ENCODE results near the gene BCAR3.

BCAR3 gene

DNA sequence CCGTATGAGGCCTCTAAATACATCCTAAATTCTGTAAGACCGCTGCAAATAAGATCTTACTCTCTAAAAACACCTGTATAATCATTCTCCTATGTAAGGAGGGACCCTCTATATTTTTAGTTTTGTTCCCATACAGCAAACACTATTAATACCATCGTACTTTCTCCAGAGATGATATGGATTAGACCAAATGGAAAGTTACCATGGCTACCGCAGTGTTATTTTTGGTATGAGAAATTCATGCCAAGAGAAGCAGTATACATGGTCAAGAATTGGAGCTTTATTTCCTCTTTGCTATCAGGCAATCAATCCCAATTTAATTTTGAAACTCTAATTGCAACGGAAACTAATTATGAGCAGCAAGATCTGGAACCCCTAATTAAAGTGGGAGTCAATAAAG, 70.0 kb downstream of the BCAR3 start:
- Histone ChIP-seq H3K36me3 (ENCODE audit: control insufficient read depth in 1 of 2, insufficient read depth in 2 of 2, low read depth in 1 of 2, low read length in 2 of 2) (peaks cover 5 to 17% of the 10 kb centered on the region in 2 experiments), H3K4ac (ENCODE audit: low read depth in 1 of 2, low read length in 2 of 2) (no peak overlapping the region), H3K4me2 (ENCODE audit: low read length, poor library complexity, severe bottlenecking) (no peak overlapping the region), H3K27ac (ENCODE audit: low read length, poor library complexity, severe bottlenecking) (no peak overlapping the region), H3K4me1 (ENCODE audit: control insufficient read depth, insufficient read depth, low read depth, low read length) (peaks cover 46% of the 10 kb centered on the region), H2BK15ac (ENCODE audit: low read depth, poor library complexity, severe bottlenecking) (no peak overlapping the region), H3K27me3 (ENCODE audit: control insufficient read depth in 1 of 2, insufficient read depth in 1 of 2, low read length in 2 of 2) (no peaks in the 10 kb centered on the region), H3K9ac (ENCODE audit: low read length) (no peak overlapping the region), H2BK12ac (ENCODE audit: low read length in 2 of 2) (no peak overlapping the region), H4K8ac (ENCODE audit: low read length) (no peak overlapping the region), H3K23ac (ENCODE audit: low read length in 2 of 2) (no peak overlapping the region), H3K14ac (ENCODE audit: low read length in 2 of 2) (no peak overlapping the region), H2BK120ac (ENCODE audit: low read depth, low read length) (no peak overlapping the region), H3K9me3 (ENCODE audit: control insufficient read depth, low read length) (no peaks in the 10 kb centered on the region), H2AK5ac (ENCODE audit: low read length, severe bottlenecking) (no peak overlapping the region), H3K79me1 (replicated peaks; ENCODE audit: low read length, poor library complexity, severe bottlenecking) (peaks cover 9% of the 10 kb centered on the region), H3K18ac (ENCODE audit: low read depth in 1 of 2, low read length in 2 of 2) (no peak overlapping the region), H2AFZ (ENCODE audit: low read depth, low read length) (no peak overlapping the region), H3K4me3 (ENCODE audit: insufficient read depth in 1 of 2, low read depth in 1 of 2, low read length in 2 of 2) (no peak overlapping the region), H2BK5ac (ENCODE audit: low read depth, low read length, poor library complexity, severe bottlenecking) (no peak overlapping the region), H4K91ac (ENCODE audit: low read length) (no peak overlapping the region)
- DNase-seq, result no peak
- 100% methylated on average over 4 of the region's 5 CpGs for WGBS

DNA sequence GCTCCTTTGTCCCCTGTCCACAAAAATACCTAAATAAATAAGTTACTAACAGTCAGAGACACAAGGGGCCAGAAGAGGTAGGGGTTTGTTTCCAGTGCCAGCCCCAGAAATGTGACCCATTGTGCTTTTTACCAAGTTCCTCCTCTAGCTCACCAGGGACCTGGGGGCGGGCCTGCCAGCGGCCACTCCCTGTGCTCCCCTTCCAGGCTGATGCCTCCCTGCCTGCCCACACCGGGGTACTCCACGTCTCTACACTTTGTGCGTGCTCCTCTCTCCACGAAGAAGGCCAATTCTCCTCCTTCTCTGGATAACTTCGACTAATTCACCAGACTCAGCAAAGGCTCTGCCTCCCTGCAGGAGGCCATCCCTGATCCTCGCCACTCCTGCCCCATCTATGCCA, 72.1 kb downstream of the BCAR3 start:
- no peak overlapping the region for H3K27ac ChIP-seq (ENCODE audit: low read length, poor library complexity, severe bottlenecking)
- peaks cover 0 to 17% of the 10 kb centered on the region in 2 experiments for H3K36me3 ChIP-seq (ENCODE audit: control insufficient read depth in 1 of 2, insufficient read depth in 2 of 2, low read depth in 1 of 2, low read length in 2 of 2)
- peak overlapping the region; percentile 72 for H4K91ac ChIP-seq (ENCODE audit: low read length)
- H3K4me2 ChIP-seq (ENCODE audit: low read length, poor library complexity, severe bottlenecking), result no peak overlapping the region
- 94% methylated on average over 8 of the region's 8 CpGs for WGBS
- no peak overlapping the region for H2BK5ac ChIP-seq (ENCODE audit: low read depth, low read length, poor library complexity, severe bottlenecking)
- H3K9ac ChIP-seq (ENCODE audit: low read length), result no peak overlapping the region
- no peaks in the 10 kb centered on the region for H3K27me3 ChIP-seq (ENCODE audit: control insufficient read depth in 1 of 2, insufficient read depth in 1 of 2, low read length in 2 of 2)
- peak overlapping the region; percentile 46 for H4K8ac ChIP-seq (ENCODE audit: low read length)
- peak overlapping the region; percentile 25 to 61 for H3K18ac ChIP-seq (ENCODE audit: low read depth in 1 of 2, low read length in 2 of 2)
- peaks cover 37% of the 10 kb centered on the region for H3K4me1 ChIP-seq (ENCODE audit: control insufficient read depth, insufficient read depth, low read depth, low read length)
- no peak overlapping the region for H2AFZ ChIP-seq (ENCODE audit: low read depth, low read length)
- H2BK12ac ChIP-seq (ENCODE audit: low read length in 2 of 2), result peak overlapping the region in 1 of 2 experiments; percentile 35
- H3K9me3 ChIP-seq (ENCODE audit: control insufficient read depth, low read length), result no peaks in the 10 kb centered on the region
- H3K14ac ChIP-seq (ENCODE audit: low read length in 2 of 2), result no peak overlapping the region
- no peak for DNase-seq
- no peak overlapping the region for H2BK15ac ChIP-seq (ENCODE audit: low read depth, poor library complexity, severe bottlenecking)
- H2BK120ac ChIP-seq (ENCODE audit: low read depth, low read length), result no peak overlapping the region
- no peak overlapping the region for H3K4me3 ChIP-seq (ENCODE audit: insufficient read depth in 1 of 2, low read depth in 1 of 2, low read length in 2 of 2)
- H3K4ac ChIP-seq (ENCODE audit: low read depth in 1 of 2, low read length in 2 of 2), result no peak overlapping the region
- H3K23ac ChIP-seq (ENCODE audit: low read length in 2 of 2), result no peak overlapping the region
- peaks cover 9% of the 10 kb centered on the region for H3K79me1 ChIP-seq (replicated peaks; ENCODE audit: low read length, poor library complexity, severe bottlenecking)
- no peak overlapping the region for H2AK5ac ChIP-seq (ENCODE audit: low read length, severe bottlenecking)

DNA sequence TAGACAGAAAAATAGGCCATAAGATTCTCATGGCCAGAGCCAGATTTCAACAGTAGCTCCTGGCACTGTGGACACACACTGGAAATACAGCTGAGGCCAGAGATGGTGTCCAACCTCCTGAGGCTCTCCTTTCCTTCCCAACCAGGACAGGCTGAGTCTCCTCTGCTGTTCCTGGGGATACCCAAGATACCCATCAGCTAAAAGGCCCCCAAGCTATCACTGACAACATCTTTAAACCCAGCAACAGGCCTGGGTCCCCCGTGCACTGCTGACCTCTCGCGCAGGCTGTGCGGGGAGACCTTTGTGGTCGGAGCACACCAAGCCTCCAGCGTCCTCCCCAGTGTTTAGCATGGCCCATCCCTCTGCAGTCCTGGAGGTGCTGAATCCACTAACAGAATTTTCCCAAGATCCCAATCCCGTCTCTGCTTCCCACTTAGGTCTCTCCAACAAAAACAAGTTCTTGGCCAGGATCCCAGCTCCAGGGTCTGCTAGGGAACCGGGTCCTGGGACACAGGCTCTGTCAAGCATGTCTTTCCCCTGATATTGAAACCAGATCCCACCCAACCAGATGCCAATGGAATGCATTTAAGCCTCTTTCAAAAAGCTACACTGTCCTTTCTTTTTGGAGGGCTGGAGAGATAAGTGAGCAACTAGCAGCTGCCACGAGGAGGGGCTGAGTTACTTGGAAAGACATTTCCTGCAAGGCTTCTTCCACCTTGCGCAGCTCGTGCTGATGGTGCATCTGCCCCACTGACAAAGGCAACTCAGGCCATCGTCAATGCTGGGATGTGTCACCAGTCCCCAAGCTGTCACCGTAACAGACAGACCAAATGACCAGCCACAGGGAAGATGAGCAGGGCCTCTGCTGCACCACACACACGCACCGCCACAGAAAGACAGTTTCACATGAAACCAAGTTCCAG, 73.2 kb downstream of the BCAR3 start:
- Histone ChIP-seq H3K27me3 (ENCODE audit: control insufficient read depth in 1 of 2, insufficient read depth in 1 of 2, low read length in 2 of 2) (no peaks in the 10 kb centered on the region), H3K36me3 (ENCODE audit: control insufficient read depth in 1 of 2, insufficient read depth in 2 of 2, low read depth in 1 of 2, low read length in 2 of 2) (peaks cover 0 to 17% of the 10 kb centered on the region in 2 experiments), H2AK5ac (ENCODE audit: low read length, severe bottlenecking) (peak overlapping the region; percentile 62), H3K4me1 (ENCODE audit: control insufficient read depth, insufficient read depth, low read depth, low read length) (peaks cover 29% of the 10 kb centered on the region), H3K9me3 (ENCODE audit: control insufficient read depth, low read length) (no peaks in the 10 kb centered on the region), H3K18ac (ENCODE audit: low read depth in 1 of 2, low read length in 2 of 2) (peak overlapping the region; percentile 72 to 81), H3K4ac (ENCODE audit: low read depth in 1 of 2, low read length in 2 of 2) (peak overlapping the region; percentile 24 to 45), H2BK5ac (ENCODE audit: low read depth, low read length, poor library complexity, severe bottlenecking) (no peak overlapping the region), H3K14ac (ENCODE audit: low read length in 2 of 2) (no peak overlapping the region), H3K4me2 (ENCODE audit: low read length, poor library complexity, severe bottlenecking) (peak overlapping the region; percentile 6), H3K79me1 (replicated peaks; ENCODE audit: low read length, poor library complexity, severe bottlenecking) (peaks cover 5% of the 10 kb centered on the region), H2BK12ac (ENCODE audit: low read length in 2 of 2) (peak overlapping the region in 1 of 2 experiments; percentile 82), H2BK120ac (ENCODE audit: low read depth, low read length) (peak overlapping the region; percentile 61), H3K4me3 (ENCODE audit: insufficient read depth in 1 of 2, low read depth in 1 of 2, low read length in 2 of 2) (no peak overlapping the region), H2BK15ac (ENCODE audit: low read depth, poor library complexity, severe bottlenecking) (peak overlapping the region; percentile 41), H3K27ac (ENCODE audit: low read length, poor library complexity, severe bottlenecking) (peak overlapping the region; percentile 38), H4K91ac (ENCODE audit: low read length) (peak overlapping the region; percentile 45), H3K9ac (ENCODE audit: low read length) (peak overlapping the region; percentile 16), H3K23ac (ENCODE audit: low read length in 2 of 2) (no peak overlapping the region), H2AFZ (ENCODE audit: low read depth, low read length) (no peak overlapping the region), H4K8ac (ENCODE audit: low read length) (peak overlapping the region; percentile 65)
- peak; percentile 62 for DNase-seq
- WGBS, result 55% methylated on average over 15 of the region's 15 CpGs

DNA sequence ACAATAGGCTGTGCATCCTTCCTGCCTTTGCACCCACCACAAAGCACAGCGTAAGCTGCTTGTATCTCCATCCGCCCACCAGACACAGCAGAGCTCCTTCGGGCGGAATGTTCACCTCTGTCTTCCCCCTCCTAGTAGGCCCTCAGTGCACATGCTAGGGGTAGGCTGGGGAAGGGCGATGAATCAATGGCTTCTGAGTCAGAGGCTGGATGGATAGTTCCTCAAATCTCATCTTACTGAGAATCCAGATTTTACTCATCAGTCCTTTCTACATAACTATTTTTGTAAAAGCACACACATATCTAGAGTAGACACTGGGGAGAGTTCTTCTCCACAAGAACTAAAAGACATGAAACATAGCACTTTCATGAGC, 73.8 kb downstream of the BCAR3 start:
- Histone ChIP-seq H3K9me3 (ENCODE audit: control insufficient read depth, low read length) (no peaks in the 10 kb centered on the region), H3K4ac (ENCODE audit: low read depth in 1 of 2, low read length in 2 of 2) (no peak overlapping the region), H3K14ac (ENCODE audit: low read length in 2 of 2) (no peak overlapping the region), H3K4me2 (ENCODE audit: low read length, poor library complexity, severe bottlenecking) (no peak overlapping the region), H3K79me1 (replicated peaks; ENCODE audit: low read length, poor library complexity, severe bottlenecking) (peaks cover 6% of the 10 kb centered on the region), H2BK15ac (ENCODE audit: low read depth, poor library complexity, severe bottlenecking) (no peak overlapping the region), H2BK12ac (ENCODE audit: low read length in 2 of 2) (no peak overlapping the region), H3K36me3 (ENCODE audit: control insufficient read depth in 1 of 2, insufficient read depth in 2 of 2, low read depth in 1 of 2, low read length in 2 of 2) (peaks cover 0 to 13% of the 10 kb centered on the region in 2 experiments), H2AFZ (ENCODE audit: low read depth, low read length) (no peak overlapping the region), H4K91ac (ENCODE audit: low read length) (peak overlapping the region; percentile 81), H3K4me1 (ENCODE audit: control insufficient read depth, insufficient read depth, low read depth, low read length) (peaks cover 27% of the 10 kb centered on the region), H3K4me3 (ENCODE audit: insufficient read depth in 1 of 2, low read depth in 1 of 2, low read length in 2 of 2) (no peak overlapping the region), H2AK5ac (ENCODE audit: low read length, severe bottlenecking) (peak overlapping the region; percentile 34), H4K8ac (ENCODE audit: low read length) (peak overlapping the region; percentile 73), H3K27me3 (ENCODE audit: control insufficient read depth in 1 of 2, insufficient read depth in 1 of 2, low read length in 2 of 2) (no peaks in the 10 kb centered on the region), H3K23ac (ENCODE audit: low read length in 2 of 2) (no peak overlapping the region), H3K27ac (ENCODE audit: low read length, poor library complexity, severe bottlenecking) (no peak overlapping the region), H2BK120ac (ENCODE audit: low read depth, low read length) (peak overlapping the region; percentile 6), H3K9ac (ENCODE audit: low read length) (peak overlapping the region; percentile 16), H2BK5ac (ENCODE audit: low read depth, low read length, poor library complexity, severe bottlenecking) (no peak overlapping the region), H3K18ac (ENCODE audit: low read depth in 1 of 2, low read length in 2 of 2) (peak overlapping the region in 1 of 2 experiments; percentile 16)
- WGBS, result no CpG with 5 or more reads among the region's 5 CpGs
- DNase-seq, result peak; percentile 44

Measured in mesenchymal stem cell (in vitro differentiated cells and primary cell).